Amniotic stem cell (primary cell): ENCODE data around the gene CIT.

ENCODE experiments used
- DNase-seq: peaks from one replicate; lab custom pipeline; 2025; lab: John Stamatoyannopoulos, UW

Gene CIT

DNA sequence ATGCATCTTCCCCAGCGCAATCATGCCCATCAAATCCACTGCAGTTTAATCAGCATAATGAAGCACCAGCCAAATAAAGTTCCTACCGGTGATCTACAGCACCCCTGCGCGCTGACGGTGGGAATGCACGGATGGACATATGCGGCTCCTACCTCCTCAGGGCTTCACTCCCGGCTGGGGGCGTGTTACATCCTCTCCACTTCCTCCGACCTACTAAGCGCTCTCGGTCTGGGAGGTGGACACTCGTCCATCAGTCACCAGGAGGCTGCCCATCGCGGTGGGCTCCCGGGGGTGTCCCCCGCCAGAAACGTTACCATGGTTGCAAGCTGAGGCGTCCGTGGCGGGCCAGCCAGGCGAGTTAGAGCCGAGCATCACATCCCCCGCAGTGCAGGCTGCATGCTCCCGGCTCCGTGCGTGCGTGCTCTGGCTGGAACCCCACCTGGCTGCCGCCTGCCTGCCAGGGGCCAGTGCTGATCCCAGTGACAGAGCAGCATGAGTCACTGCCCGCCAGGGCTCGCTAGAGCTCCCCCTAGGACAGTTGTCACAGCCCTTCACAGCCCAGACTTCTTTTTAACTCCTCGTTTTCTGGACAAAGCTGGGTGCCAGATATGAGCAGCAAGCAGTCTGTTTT lies 73.0 kb downstream of the CIT start:
- DNase-seq: peak; percentile 26

DNA sequence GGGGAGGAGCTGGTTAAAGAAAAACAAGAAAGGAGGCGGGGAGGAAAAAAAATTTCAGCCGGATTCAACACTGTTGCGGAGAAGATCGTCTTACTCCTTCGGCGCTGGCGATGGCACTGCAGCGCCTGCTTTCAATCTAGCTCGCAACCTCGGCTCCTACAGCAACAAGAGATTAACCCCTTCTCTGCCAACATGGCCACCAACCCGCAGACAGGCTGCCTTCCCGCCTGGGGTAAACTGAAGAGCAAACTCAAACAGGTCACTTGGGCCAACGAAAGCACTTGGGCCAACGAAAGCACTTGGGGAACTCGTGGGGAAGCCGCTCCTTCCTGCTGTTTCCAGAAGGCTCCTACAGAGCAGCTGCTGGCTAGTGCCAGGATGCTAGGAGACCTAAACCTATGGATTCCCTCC lies 73.7 kb downstream of the CIT start:
- DNase-seq: peak; percentile 7

DNA sequence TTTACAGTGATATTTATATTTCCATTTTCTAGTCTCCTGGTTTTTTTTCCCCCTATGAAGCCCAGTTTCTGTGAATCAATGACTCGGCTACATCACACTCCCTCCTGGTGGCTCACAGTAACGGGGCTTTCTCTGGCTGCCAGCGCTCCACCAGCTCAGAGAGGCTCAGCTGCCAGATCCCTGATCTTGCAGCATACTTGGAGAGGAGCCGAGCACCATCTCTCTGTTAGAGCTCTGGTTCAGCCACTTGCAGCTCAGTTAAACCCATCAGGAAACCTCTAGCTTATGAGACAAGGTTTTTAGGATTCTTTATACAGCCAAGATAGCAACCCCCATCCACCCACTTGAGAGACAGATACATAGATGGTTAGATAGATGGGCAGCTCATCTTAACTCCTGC lies 74.6 kb downstream of the CIT start:
- DNase-seq: no peak

DNA sequence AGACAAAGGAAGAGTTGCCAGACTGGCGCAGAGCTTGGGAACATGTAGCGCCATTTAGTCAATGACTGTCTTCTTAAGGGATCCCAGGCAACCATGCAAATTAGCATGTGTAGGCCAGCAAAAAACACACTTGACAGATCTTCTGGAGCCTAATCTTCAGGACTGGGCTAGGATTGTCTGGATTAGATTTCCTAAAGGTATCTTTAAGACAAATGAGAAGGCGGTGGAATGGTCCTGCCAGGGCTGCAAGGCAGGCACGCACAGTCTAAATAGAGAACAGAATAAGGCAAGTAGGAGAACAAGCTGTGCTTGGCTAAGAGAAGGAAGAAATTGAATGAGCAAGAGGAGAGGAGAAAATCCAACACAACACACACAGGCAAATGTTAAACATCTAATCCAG lies 80.0 kb downstream of the CIT start:
- DNase-seq: no peak

DNA sequence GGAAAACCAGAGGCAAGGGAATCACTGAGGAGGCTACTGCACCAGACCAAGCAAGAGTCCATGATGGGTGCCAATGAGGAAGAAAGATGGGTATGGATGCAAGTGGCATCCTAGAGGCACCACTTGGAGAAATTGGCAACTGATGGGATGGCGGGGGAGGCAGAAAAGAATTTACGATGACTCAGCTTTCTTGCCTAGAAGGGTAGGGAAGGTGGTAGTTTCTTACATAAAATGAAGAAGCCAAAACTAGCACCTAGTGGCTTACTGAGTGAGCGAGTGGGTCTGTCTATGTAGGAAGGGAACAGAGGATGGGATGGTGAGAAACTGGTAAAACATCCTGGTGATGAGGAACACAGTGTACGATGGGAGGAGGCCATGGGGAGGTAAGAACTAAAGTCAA lies 80.8 kb downstream of the CIT start:
- DNase-seq: no peak

DNA sequence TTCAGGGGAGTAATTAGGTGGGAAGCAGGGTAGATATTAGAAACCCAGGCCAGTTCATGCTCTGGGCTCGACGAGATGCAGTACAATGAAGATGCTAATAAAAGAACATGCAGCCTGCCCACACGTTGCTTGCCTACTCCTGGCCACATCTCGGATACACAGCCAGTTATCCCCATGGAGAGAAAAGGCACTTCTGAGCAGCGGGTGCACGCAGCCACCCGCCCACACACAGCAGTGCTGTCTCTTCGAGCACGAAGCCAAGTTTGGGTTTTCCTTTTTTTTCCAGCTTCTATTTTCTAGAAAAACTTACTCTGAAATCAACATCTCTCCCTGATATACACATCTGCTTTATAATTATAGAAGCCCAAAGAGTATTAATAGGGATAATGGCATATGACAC lies 85.7 kb downstream of the CIT start:
- DNase-seq: no peak

DNA sequence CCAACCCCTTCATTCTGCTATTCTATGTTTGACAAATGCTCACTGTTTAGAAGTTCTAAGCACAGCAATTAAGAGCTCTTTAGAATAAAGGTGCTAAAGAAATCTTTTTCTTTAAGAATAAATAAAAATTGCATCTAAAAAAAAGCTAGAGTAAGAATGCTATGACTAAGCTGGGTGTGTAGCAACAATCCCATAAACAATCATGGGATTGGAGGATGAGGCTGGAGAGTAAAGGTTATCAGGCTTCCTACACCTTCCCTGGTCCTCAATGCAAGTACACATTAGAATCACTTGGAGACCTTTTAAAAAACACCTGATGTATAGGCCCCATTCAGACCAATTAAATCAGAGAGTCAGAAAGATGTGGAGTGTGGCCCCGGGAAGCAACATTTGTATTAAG lies 88.3 kb downstream of the CIT start:
- DNase-seq: no peak

DNA sequence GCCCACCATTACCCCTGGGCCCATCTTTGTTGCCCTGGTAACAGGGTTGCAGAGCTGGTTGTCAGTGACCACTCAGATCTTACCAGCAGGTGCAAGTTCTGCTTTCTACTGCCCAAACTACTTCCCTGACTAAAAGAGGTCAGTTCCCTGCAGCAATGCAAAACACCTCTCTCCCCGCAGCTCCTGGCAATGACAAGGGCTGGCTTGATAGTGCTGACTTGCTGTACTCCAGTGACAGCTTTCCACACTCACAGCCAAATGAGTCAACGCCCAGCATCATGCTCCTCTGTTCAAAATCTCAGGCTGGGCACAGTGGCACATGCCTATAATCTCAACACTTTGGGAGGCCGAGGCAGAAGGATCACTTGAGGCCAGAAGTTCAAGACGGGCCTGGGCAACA lies 90.6 kb downstream of the CIT start:
- DNase-seq: no peak

DNA sequence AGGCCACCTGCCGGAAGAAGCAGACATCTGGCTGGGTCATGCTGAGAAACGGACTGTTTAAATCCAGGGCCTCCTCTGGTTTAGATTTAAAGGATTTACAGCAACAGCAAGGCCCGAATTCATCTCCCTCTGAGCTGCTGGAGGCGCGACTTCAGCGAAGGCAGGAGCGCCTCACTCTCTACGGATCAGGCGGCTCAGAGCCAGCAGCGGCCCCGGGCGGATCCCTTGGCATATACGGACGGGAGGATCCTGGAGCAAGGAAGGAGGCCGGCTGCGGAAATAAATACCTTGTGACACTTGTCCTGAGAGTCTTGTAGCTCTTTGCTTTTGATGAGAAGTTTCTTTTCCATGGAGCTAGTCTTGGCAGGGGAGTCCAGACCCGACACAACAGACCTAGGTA lies 92.4 kb downstream of the CIT start:
- no peak for DNase-seq

DNA sequence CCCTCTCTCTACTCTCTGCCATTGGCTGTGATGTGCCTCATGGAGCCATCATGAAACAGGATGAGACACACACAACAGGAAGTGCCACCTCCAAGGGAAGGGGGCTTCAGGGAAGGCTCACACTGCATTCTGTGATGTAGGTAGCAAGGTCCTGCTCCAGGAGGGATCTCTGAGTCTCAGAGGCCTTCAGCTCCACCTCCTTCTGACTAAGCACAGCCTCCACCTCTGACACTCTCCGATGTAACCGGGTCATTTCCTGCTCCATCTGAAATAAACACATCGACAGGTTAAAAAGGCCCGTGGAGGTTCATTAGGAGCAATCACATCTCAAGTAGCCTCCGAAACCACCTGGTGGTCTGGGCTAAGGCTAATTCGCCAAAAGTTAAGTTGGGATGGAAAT lies 93.3 kb downstream of the CIT start:
- no peak for DNase-seq

DNA sequence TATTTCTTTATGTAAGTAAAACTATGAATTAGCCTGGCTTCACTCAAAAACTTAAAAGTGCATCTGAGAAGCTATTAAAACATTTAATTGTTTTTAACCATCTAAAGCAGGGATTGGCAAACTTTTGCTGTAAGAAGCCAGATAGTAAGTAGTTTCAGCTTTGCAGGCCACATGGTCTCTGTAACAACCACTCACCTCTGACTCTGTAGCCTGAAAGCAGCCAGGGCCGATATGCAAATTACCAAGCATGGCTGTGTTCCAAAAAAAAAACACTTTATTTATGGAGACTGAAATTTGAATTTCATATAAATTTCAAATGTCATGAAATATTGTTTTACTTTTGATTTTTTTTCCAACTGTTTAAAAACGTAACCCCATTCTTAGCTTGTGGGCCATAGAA lies 95.3 kb downstream of the CIT start:
- DNase-seq: no peak

DNA sequence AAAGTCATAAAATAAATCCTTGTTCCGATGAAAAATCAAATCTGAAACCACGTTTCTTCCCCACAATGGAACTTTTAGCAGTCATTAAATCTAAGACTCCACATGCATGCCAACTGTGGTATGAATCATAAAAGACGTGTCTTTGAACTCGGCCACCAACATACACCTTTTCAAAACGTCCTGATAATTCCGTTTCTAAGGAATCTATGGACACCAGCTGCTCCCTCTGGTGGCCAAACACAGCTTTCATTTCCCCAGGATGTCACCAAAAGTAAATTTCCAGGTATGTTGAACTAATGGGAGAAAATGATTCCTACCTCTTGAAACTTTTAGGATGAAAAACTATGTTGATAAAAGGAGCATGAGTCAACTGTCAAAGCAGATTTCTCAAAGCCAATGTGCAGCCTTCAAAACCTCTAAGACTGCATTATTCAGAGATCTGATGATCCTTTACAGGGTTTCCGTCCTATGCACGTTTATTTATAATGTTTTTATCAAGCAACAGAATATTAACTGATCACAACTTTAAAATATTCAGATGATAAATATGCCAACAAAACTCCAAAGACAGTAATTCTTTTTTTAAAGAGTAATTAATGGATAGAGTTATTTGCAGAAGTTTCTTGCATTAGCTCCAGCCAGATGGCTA lies 96.2 kb downstream of the CIT start:
- no peak for DNase-seq

DNA sequence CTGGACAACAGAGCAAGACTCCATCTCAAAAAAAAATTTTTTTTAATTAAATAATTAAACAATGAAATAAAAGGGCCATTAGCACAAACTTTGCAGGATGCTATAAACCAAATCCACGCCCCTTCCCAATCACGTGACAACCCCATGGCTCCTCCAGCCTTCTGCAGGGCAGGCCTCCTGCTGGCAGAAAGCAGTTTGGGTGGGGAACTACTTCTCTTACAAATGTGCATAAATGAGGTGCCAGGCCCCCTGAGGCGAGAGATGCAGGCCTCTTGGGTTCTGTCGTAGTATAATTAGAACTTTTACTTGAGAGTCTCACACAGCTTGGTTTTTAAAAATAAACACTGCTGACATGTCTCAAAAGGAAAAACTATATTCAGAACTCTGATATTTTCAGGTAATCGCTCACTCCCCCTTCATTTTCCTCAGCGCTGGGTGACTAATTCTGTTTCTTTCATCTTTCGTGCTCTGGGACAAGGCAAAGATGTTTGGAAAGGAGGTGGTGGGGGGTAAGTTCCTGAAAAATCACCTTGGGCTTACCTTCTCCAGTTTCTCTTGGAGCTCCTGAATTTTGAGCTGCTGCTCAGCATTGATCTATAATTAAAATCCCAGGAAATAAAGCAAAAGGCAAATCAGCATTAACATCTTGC lies 101.7 kb downstream of the CIT start:
- no peak for DNase-seq

DNA sequence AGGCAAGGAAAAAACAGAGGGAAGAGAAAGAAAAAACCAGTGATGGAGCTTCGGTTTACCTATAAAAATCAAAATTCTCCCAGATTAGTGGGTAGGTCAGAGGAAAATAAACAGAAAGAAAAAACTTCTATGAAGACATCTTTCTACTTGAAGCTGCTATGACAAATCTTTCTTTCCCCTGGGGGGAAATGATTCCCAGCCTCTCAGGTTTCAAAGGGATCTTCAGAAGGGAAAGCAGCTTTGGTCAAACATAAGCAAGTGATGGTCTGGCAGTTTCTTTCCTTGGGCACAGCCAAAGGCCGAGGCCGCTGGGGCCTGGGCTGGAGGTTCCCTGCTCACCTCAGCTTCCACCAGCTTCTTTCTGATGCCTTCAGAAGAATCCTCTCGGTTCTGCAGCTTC lies 104.7 kb downstream of the CIT start:
- no peak for DNase-seq

DNA sequence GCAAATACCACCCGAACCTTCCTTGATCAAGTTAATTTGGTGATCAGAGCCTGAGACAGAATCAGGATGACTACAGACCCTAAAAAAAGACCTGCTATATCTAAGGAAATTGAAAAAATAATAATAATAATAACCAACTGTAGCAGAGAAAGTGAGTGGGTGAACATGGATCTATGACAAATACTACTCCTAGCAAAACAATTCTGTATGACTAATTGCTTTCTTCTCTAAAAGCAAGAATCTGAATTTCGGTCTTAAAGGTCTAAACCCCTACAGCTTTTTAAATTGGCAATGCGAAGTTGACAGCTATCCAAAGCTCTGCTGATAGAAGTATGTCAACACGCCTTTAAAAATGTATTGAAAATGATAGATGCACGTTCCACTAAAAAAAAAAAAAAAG lies 107.0 kb downstream of the CIT start:
- DNase-seq: no peak

DNA sequence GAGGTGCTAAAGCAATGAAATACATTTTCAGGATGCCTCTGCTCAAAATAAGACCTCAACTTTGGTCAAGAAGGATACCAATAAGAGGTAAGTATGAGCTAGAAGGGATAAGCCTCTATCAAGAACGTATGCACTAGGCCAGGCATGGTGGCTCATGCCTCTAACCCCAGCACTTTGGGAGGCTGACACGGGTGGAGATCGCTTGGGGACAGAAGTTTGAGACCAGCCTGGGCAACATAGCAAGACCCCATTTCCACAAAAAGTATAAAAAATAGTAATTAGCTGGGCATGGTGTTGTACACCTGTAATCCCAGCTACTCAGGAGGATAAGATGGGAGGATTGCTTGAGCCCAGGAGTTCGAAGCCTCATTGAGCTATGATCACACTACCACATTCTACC lies 114.5 kb downstream of the CIT start:
- DNase-seq: no peak

DNA sequence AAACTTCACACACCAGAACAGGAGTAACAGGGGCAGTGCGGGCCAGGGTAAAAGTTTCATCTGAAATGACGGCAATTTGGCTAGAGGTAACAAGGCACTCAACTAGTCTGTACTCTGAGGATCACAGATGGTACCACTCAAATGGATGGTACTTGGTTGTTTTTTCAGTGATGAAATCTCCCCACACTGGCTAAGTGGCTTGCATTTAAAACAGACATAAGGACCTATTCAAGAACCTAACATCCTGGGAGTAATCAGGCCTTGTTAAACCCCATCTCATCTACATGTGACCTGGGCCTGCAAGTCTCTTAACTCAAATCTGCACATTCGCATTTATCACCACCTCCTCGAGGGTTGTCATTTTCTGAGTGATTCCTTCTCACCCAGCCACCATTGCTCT lies 118.4 kb downstream of the CIT start:
- no peak for DNase-seq

DNA sequence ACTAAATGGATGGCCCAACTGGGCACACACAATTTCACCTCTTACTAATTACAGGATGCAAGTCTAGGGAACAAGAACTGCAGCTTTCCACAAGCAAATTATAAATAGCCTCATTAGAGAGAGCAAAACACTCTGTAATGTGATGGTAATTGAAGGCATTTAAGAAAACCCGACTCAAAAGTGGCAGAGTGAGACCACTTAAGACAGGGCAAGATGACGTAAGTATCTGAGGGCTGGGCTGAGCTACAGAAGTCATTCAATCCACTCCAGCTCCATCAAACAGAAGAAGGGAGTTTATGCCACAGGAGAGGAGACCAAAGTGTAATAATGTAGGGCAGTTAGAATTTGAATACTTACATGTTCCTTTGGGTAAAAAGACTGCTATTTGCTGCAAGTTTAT lies 118.9 kb downstream of the CIT start:
- DNase-seq: no peak

DNA sequence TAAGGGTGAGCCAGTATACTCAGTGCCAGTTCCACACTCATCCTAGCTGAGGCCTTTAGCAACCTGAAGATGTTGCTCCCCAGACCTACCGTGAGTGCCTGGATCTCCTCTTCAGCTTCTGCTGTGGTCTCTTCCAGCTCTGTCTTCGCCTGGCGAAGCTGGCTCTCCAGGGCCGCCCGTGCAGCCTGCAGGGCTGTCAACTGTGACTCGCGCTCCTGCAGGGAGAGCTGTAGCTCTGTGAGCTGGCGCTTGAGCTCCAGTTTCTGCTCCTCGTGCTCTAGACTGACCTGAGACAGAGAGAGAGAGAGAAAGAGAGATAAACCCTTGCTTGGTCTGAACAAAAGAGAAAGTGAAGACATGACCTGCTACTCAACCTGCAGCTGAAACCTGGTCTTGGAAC lies 125.2 kb downstream of the CIT start:
- no peak for DNase-seq

DNA sequence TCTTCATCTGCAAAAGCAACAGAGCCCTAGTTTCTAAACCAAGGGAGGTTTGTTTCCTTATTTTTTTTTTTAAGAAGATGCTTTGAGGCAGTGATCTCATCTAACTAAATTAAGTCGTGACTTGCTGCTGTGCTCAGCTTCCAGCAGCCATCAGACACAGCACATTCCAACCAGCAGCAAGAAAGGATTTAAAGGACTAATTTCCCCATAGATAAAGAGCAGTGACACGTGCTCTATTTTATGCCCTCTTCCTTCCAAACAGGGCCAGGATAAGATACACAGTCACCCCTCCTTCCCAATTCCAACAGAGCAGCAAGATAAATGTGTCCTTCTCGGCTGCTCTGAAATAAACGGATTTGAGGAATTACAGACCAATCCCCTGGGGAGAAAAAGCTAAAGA lies 127.5 kb downstream of the CIT start:
- DNase-seq: no peak

DNA sequence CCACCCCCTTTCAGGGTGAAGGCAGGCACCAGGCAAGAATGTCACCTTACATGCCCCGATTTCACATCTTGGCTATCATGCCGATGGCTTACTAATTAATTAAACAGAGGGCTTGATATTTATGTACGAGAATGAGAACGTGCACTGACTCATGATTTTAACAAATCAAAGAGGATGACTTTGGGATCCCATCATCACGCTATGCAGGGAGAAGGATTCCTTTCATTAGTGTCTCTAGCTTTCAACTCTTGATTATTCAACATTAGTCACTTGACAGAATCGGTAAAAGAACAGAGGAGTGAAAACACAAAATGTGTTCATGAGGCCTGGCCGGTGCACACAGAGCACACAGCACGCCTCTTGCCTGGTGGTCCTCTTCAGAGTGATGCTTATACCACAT lies 128.6 kb downstream of the CIT start:
- no peak for DNase-seq

DNA sequence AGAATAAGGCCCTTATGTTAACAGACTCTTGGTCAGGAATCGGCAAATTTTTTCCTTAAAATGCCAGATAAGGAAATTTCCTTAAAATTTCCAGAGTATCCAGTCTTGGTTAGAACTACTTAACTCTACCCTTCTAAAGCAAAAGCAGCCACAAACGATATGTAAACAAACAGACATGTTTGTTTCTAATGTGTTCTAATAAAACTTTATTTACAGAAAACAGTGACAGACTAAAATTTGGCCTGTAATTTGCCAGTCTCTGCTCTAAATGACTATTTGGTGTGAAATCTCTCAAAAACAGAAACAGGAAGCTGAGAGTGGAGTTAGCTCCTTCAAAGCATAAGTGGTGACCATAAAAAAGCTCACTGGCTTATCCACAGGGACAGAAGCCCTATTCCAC lies 131.0 kb downstream of the CIT start:
- DNase-seq: no peak

DNA sequence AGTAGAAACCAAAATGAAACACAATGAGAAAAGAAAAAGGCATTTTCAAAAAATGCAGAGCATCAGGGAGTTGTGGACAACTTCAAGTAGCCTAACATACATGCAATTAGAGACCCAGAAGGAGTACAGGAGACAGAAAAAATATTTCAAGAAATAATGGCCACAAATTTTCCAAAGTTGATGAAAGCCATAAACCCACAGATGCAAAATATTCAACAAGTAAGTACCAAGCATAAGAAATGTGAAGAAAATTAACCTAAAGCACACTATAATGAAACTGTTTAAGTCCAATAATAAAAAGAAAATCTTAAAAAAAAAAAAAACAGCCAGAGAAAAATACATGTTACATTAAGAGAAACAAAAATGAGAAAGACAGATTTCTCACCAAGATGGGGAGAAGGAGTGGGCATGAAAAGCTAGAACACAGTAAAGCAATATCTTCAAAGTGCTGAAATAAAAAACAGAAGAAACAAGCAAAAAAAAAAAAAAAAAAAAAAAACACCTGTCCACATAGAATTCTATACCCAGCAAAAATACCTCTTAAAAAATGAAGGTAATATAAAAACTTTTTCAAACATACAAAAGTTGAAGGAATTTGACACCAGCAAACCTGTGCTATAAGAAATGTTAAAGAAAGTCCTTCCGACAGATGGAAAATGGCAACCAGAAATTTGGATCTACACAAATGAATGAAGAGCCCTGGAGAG lies 132.1 kb downstream of the CIT start:
- DNase-seq: no peak
